ENCODE results near the gene SYNDIG1L.

Gene SYNDIG1L

DNA sequence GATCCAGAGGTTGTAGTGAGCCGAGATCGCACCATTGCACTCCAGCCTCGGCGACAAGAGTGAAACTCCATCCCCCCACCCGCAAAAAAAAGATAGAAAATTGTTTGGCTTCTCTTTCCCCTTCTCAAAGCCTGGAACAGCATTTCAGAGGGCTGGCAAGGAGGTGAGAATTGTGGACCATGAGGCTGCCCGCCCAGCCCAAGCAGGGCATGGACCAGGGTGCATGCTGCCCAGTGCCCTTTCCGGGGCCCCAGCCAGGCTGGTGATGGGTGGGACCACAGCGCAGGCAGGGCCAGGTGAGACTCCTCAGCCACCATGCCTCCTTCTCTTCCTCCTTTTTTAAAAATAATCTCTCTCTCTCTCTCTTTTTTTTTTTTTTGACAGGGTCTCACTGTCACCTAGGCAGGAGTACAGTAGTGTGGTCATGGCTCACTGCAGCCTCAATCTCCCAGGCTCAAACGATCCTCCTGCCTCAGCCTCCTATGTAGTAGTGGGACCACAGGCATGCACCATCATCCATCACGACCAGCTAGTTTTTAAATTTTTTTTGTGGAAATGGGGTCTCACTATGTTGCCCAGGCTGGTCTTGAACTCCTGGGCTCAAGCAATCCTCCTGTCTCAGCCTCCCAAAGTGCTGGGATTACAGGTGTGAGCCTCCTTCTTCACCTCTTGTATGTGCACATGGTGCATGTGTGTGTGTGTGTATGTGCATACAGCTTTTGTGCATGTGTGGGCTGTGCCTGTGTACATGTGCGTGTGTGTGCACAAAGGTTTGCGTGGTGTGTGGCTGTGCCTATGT is 22.2 kb downstream of the SYNDIG1L start:
- H3K4me3 ChIP-seq (ENCODE audit: low read depth, low read length) = no peak overlapping the region
- TF ChIP-seq, protein P1, sequence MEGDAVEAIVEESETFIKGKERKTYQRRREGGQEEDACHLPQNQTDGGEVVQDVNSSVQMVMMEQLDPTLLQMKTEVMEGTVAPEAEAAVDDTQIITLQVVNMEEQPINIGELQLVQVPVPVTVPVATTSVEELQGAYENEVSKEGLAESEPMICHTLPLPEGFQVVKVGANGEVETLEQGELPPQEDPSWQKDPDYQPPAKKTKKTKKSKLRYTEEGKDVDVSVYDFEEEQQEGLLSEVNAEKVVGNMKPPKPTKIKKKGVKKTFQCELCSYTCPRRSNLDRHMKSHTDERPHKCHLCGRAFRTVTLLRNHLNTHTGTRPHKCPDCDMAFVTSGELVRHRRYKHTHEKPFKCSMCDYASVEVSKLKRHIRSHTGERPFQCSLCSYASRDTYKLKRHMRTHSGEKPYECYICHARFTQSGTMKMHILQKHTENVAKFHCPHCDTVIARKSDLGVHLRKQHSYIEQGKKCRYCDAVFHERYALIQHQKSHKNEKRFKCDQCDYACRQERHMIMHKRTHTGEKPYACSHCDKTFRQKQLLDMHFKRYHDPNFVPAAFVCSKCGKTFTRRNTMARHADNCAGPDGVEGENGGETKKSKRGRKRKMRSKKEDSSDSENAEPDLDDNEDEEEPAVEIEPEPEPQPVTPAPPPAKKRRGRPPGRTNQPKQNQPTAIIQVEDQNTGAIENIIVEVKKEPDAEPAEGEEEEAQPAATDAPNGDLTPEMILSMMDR (IDR thresholded peaks at IDR 0.05; ENCODE audit: low read depth, low read length) = no peak

DNA sequence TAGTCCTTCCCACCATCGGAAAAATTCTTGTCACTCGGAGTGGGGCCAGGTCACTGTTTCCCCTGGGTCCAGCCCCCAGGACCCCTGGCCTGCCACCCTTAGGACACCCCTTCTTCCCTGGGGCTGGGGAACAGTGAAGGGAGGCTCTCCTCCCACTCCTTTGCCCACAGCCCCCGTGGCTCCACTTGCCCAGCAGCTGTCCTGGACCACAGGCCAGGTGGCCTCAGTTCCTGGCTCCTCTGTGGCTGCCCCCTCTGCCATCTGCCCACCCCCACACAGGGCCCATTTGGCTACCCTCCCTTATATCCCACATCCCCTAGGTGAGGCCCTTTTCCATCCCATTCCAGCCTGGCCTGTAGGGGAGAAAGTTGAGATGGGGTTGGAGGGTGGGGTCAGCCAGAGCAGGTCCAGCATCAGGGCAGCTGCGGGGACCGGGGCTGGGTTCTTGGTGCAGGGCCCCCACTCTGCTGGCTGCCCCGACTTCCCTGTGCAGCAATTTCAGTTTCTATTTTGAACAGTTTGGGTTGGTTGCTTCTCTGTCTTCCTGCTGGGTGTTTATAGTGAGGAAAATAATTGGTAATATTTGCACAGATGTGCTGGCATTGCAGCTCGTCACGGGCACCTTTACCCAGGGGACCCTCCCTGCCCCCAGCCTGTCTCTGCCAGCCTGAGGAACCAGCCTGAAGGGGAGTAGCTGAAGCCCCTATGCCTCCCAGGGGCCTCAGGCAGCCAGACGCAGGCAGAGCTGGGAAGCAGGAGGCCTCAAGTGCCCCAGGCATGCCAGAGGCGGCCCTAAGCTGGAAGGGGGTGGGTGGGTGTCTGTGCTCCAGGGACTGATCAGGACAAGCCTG is 23.4 kb downstream of the SYNDIG1L start:
- no peak overlapping the region for H3K4me3 ChIP-seq (ENCODE audit: low read depth, low read length)
- TF ChIP-seq, protein P1 (IDR thresholded peaks at IDR 0.05; ENCODE audit: low read depth, low read length) = no peak

DNA sequence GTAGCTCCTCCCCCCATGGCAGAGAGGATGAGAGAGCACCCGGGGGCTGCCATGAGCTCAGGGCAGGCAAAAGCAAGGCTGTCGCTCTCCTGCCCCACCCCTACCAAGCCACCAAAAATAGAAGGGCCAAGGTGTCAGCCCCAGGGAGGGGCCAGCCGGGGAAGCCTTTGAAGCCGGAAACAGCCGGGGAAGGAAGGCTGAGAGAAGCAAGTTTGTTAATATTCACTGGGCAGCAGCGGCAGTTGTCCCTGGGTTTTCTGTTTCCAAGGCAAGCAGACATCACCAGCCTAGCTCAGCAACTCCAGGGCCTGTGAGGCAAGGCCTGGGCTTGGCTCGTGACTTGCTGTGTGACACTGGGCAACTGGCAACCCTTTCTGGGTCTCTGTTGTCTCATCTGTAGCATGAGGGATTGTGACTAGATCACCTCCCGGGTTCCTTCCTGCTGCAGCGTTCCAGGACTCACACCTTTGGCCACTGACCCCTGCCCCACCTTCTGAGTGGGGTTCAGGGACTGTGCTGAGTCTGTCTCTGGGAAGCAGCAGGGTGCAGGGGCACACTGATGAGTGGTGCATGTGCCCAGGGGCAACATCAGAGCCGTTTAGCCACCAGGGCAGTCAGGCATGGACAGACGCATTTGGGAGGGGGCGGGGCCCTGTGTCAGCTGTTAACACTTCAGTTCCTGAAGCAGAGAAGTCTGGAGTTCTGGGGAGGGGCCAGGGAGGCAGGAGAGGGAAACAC is 24.3 kb downstream of the SYNDIG1L start:
- TF ChIP-seq, protein P1 (IDR thresholded peaks at IDR 0.05; ENCODE audit: low read depth, low read length) = no peak
- H3K4me3 ChIP-seq (ENCODE audit: low read depth, low read length) = no peak overlapping the region

DNA sequence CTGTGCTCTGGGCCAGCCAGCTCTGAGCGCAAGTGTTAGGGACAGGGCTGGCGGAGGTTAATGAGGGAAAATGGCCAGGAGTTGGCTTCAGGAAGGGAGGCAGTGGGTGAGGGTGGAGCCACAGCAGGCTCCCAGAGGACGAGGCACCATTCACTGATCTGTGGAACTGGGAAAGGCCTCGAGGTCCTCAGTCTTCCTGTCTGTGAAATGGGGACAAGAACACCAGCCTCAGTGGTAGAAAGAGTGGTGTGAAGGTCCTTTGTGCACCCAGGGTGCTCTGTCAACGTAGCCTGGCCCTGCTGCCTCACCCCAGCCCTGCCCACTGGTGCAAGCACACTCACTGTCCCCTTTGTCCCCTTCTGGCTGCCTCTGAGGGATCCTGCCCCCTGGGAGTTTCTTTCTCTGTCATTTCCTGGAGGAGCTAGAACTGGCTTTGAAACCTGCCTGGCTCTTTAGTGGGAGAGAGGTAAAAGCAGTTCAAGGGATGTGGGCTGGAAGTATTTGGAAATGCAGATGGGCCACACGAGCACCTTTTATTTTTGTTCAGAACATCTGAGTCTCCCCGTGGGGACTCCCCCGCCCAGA is 25.0 kb downstream of the SYNDIG1L start:
- TF ChIP-seq, protein P1 (IDR thresholded peaks at IDR 0.05; ENCODE audit: low read depth, low read length) = no peak
- H3K4me3 ChIP-seq (ENCODE audit: low read depth, low read length) = no peak overlapping the region

DNA sequence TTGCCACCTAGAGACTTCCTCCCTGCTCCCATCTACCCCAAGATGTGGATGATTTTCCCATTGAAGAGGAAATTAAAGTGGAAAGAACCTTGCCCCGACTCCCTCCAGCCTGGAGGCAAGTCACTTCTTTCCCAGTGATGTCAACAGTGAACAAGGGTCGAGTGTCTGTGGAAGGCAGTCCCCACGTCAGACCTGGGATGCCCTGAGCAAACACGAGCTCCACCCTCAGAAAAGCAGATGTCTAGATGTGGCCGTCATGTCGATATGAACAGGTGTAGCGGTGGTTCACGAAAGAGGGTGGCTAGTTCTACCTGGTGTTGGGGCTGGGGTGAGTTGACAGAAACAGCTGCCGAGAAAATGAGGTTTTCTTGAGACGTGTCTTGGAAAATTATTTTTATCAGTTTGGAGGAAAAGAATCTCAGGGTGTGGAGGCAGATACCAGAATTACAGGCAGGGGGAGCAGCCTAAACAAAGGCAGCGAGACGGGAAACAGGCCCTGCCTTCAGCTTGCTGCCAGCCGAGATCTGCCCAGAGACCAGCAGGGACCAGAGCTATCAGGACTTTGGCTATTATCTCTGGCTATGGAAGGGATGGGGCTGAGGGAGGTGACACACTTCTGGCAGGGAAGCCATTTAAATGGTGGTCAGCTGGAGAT is 25.9 kb downstream of the SYNDIG1L start:
- TF ChIP-seq, protein P1 (IDR thresholded peaks at IDR 0.05; ENCODE audit: low read depth, low read length) = no peak
- H3K4me3 ChIP-seq (ENCODE audit: low read depth, low read length) = no peak overlapping the region

DNA sequence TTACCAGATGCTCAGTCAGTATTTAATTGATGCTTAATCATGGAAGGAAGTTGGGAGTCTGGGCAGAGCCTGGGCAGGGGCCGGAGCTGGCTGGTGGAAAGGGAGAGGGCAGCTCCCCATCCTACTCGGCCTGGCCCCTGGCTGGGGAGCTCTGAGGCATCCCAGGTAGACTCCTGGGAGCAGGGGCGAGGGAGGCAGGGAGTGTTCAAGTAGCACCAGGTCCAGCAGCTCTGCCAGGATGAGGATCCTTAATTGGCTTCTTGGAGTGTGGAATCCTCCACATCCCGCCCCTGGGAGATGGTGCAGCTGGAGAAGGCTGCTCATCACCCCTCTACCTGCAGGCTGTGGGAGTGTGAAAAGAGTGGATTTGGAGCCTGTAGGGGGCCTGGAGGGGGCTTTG is 30.9 kb downstream of the SYNDIG1L start:
- no peak overlapping the region for H3K4me3 ChIP-seq (ENCODE audit: low read depth, low read length)
- TF ChIP-seq, protein P1 (IDR thresholded peaks at IDR 0.05; ENCODE audit: low read depth, low read length) = no peak
